Left colon (tissue), 2 donors: ENCODE results near the gene GIPC1. TPM values are rescaled to one million over a fixed set of nuclear protein-coding genes. Genes with fewer than 3 reads are reported as not detected.
"Not testable (repeated sequence)": the region's sequence is repeated elsewhere in the genome, so short reads cannot be mapped to it uniquely, and the experiment has no call there.

Experiments used
- ATAC-seq: fragments of 200-7000 bp; cut with Tn5 transposase; one replicate; pipeline ENCODE4 v1.9.1; 2020; ENCODE audit warnings: mild to moderate bottlenecking, moderate library complexity
- DNase-seq, 2 donors: peaks; one replicate each; pipeline ENCODE4 v3.0.0-alpha.2; 2020
- intact Hi-C, 2 donors: fragments of 100-400 bp; cut with DNase I in 1 of 2; cut with micrococcal nuclease in 1 of 2; formaldehyde crosslinking; loops; one replicate each; pipeline versions ENCODE4 v1.11.2 to v1.14.0; 2022; cut with DNase I, micrococcal nuclease
- total RNA-seq, 2 donors: library from RNA; stranded (reverse); fragmentation: NEBNext Ultra II Directional; extraction: Animal tissue kit (Norgen Biotek cat#: 25700); gene quantifications; one replicate each; pipeline ENCODE4 v1.2.1, GENCODE V29; 2021
- donor health status: DM: no; HTN: no; CAD: no.
- donor health status: DM: yes; HTN: yes; CAD: no.

The GIPC1 gene
- total RNA-seq, 2 donors from 2014 or later: 310 to 395 TPM

DNA sequence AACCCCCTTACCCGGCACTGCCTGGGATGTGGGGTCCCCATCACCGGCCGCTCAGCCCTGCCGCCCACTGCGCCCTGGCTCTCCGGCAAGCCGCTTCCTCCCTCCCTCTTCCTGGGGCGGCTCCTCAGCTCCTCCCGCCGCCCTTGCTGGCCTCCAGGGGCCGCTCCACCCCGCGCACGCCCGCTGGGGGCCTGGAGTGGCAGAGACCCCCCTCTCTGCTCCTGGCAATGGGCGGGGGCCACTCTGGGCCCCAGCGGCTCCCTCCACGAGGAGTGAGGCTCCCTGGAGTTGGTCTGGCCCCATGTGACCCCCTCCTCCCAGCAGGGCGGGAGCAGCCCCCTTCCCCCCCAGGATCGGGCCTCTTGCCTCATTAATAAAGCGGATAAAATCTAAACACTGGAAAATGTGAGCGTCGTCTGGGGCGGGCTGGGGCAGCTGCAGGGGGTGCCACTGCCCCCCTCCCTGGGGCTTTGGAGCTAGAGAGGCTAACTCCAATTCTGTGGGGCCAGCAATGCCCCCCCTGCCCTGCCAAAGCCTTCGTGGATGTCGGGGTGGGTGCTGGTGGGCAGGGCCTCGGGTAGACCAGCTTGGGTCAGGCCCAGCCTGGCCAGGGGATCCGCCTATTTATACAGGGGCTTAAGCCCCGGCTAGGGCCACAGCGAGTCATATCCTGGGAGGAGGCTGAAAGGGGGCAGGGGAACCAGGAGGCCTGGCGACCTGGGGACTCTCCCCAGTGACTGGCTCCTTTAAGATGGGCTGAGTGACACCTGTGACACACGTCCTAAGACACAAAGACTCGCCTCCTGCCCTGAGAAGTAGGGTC, 20.5 kb downstream of the GIPC1 start, which contains the start of gene PTGER1:
TSS of gene PTGER1 (minus strand) at position 104 of the 823 bp plus-strand sequence. CDS start 1,034 bp downstream, outside the sequence.
- ATAC-seq (peak; percentile 56), DNase-seq (peak in 1 of 2 donors; percentile 42)
- intact Hi-C loops: no loop called here

- intact Hi-C loops: no loop called here
- ATAC-seq (peak; percentile 10), DNase-seq (no peak)
These were observed 21.1 kb downstream of the GIPC1 start for GRCh38 chr19:14474827-14475226.

GRCh38 chr19:14473978-14474578, 21.8 kb downstream of the GIPC1 start:
- DNase-seq: peak in 1 of 2 donors; percentile 64
- intact Hi-C loops: no loop called here
- ATAC-seq: peak; percentile 47

DNA sequence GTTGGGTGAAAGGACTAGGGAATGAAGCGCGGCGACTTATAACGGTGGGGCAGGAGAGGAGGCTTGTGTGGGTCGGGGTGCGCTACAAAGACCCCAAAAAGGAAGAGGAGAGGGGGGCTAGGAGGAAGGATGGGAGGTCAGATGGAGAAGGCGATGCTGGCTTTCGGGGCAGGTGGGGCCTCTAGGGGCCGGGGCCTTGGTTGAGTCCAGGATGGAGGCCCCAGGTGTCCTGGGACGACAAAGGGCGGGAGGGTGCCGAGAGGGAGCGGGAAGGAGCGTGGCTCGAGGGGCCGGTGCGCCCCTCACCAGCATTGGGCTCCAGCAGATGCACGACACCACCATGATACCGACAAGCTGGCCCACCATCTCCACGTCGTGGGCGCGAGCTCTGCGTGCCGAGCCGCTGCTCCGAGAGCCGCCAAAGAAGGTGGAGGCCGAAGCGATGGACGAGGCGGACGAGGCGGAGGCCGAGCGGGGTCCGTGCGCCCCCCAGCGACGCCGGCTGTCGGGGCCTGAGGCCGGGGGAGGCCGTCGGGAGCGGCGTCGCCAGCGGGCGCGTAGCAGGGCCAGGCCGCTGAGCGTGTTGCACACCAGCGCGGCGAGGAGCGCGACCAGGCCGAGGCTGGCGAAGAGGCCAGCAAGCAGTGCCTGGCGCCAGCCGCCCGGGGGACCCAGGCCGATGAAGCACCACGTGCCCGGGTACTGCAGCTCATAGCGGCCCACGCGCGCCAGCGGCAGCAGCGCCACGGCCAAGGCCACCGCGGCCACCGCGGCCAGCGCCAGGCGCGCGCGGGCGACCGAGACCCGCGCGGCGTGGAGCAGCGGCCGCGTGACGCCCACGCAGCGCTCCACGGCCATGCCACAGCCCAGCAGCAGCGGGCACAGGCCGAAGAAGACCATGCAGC, 22.6 kb downstream of the GIPC1 start:
- no peak for DNase-seq
- intact Hi-C loops: no loop called here
- no peak for ATAC-seq

DNA sequence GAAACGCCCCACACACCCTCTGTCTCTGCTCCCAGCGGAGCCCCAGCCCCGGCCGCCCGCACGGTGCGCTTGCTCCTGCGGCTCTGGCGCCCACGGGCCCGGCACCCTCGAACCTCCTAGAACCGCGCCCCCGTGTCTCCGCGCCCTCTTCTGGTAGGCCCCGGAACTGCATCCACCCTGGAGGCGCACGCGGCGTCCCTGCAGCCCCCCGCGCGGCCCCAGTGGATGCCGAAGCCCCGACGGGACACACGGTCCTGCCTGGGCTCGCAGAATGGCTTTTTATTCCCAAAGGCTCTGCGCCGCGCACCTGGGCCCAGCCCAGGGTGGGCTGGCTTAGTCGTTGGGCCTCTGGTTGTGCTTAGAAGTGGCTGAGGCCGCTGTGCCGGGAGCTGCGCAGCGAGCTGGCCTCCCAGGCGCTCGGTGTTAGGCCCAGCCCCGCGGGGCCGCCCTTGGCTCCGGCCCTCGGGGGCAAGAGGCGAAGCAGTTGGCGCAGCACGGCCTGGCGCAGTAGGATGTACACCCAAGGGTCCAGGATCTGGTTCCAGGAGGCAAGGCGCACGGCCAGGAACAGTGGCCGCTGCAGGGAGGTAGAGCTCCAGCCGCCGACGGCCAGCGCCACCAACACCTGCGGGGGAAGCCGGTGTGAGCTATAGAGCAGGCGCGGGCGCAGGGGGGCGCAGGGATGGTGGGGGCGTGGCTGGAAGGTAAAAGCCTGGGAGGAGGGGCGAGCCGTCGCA, 23.6 kb downstream of the GIPC1 start:
- intact Hi-C loops: no loop called here
- DNase-seq: peak in 1 of 2 donors; percentile 83
- ATAC-seq: peak; percentile 25

DNA sequence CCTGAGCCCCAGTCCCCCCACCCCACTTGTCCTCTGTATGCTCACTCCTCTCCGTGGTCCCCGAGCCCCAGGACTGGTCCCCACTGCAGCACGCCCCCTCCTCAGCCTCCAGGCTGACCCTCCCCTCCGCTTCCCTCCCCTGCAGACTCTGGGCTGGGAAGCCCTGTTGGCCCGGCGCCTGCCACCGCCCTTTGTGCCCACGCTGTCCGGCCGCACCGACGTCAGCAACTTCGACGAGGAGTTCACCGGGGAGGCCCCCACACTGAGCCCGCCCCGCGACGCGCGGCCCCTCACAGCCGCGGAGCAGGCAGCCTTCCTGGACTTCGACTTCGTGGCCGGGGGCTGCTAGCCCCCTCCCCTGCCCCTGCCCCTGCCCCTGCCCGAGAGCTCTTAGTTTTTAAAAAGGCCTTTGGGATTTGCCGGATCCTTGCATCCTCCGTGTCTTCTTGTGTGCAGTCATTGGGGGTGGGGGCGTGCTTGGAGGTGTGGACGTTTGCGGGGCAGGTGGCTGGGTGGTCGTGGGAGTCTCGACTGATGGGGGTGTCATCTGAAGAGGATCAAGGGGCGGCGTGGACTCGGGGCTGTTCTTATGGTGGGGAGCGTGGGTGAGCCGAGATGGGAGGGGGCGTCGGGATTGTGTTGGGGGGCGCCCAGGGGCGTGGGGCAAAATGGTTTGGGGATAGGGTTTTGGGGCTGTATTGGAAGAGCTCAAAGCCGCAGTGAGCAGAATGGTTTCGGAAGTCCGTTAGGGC, 24.3 kb downstream of the GIPC1 start:
- intact Hi-C loops: no loop called here
- DNase-seq: no peak
- no peak for ATAC-seq

DNA sequence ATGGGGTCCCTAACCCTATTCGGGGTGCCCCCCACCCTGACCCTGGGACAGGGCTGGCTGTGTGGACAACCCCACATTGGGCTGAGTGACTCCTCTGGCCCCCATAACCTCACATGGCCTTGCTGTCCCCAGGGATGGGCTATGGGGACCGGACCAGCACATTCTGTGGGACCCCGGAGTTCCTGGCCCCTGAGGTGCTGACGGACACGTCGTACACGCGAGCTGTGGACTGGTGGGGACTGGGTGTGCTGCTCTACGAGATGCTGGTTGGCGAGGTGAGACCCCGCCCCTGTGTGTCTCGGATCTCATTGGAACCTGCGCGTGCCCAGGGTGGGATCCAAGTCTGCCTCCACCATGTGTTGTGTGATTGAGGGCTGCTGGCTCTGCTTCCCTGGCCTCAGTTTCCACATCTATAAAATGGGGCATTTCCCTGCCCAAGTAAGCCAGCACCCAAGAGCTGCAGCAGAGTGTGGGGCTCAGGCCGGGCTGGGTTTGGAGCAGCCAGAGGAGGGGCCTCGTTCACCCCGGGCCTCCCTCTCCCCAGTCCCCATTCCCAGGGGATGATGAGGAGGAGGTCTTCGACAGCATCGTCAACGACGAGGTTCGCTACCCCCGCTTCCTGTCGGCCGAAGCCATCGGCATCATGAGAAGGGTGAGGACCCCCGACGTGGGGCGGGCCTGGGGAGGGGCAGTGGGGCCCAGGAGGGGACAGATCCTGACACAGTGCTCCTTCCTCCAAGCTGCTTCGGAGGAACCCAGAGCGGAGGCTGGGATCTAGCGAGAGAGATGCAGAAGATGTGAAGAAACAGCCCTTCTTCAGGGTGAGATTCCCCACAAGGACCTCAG, 25.7 kb downstream of the GIPC1 start:
- intact Hi-C loops: no loop called here
- no peak for DNase-seq
- ATAC-seq: no peak

- ATAC-seq (no peak), DNase-seq (no peak)
- intact Hi-C loops: no loop called here
These were observed 28.1 kb downstream of the GIPC1 start for GRCh38 chr19:14467816-14468215.

GRCh38 chr19:14467391-14467790, 28.5 kb downstream of the GIPC1 start:
- intact Hi-C loops: no loop called here
- DNase-seq (no peak), ATAC-seq (no peak)

- intact Hi-C loops: no loop called here
- DNase-seq: no peak
- ATAC-seq: no peak
These were observed 32.2 kb downstream of the GIPC1 start for GRCh38 chr19:14463747-14464146.

DNA sequence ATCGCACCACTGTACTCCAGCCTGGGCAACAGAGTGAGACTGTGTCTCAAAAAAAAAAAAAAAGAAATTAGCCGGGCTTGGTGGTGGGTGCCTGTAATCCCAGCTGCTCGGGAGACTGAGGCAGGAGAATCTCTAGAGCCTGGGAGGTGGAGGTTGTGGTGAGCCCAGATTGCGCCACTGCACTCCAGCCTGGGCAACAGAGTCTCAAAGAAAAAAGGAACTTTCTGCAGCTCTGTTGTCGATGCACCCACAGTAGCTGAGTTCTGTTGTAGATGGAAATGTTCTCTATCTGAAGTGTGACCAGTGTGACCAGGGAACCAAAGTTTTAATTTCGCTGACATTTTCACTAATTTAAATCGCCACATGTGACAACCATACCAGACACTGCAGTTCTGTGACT, 33.5 kb downstream of the GIPC1 start:
- intact Hi-C loops, ATAC-seq: not testable (repeated sequence)

GRCh38 chr19:14460935-14461334, 35.0 kb downstream of the GIPC1 start:
- intact Hi-C loops: no loop called here

More for the DNA sequence above, 33.5 kb downstream of the GIPC1 start:
- DNase-seq: not testable (repeated sequence)

DNA sequence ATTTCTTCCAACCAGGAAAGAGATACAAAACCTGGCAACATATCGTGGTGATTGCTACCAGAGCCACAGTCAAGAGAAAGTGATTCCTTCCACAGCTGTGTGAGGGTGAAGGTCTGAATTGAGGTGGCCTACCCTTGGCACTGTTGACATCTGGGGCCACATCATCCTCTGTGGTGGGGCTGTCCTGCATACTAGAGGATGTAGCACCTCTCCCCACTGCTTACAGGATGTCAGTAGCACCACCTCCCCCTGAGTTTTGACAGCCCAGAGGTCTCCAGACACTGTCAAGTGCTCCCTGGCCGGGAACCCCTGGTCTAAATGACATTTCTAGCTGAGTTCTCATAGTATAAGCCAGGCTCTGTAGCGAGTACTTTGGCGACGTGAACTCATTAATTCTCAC, 36.2 kb downstream of the GIPC1 start:
- intact Hi-C loops: no loop called here
- ATAC-seq (no peak), DNase-seq (no peak)

More at GRCh38 chr19:14460935-14461334, 35.0 kb downstream of the GIPC1 start:
- no peak for ATAC-seq
- DNase-seq: no peak

DNA sequence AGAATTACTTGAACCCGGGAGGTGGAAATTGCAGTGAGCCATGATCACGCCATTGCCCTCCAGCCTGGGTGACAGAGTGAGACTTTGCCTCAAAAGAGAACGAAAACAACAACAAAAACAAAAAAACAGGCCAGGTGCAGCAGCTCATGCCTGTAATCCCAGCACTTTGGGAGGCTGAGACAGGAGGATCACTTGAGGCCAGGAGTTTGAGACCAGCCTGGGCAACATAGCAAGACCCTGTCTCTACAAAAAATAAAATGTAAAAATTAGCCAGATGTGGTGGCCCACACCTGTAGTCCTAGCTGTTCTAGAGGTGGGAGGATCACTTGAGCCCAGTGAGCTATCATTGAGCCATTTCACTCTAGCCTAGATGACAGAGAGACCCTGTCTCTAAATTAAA, 43.6 kb downstream of the GIPC1 start:
- DNase-seq, ATAC-seq, intact Hi-C loops: not testable (repeated sequence)

GRCh38 chr19:14450876-14451275, 45.1 kb downstream of the GIPC1 start:
- intact Hi-C loops: no loop called here
- DNase-seq (no peak), ATAC-seq (no peak)

DNA sequence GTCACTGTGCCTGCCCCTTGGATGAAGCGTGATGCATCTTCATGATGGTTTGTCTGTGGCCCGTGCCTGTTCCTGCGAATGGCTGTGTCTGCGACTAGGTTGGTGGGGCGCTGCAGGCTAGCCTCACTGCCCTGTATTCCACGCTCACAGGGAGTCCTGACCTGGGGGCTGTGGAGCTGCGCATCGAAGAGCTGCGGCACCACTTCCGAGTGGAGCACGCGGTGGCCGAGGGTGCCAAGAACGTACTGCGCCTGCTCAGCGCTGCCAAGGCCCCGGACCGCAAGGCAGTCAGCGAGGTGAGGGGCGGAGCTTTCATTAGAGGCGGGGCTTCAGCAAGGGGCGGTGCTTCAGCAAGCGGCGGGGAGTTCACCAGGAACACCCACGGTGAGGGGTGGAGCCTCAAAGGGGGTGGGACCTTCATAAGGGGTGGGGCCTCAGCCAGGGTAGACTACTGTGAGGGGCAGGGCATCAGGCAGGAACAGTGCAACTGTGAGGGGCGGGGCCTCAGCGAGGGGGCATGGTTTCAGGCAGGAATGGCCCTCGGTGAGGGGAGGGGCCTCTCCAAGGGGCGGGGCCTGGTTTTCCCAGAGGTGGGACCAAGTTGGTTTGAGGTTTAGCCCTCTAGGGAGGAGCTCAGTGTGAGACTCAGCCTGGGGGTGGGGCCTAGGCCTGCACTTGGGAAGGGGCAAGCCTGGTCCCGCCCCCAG, 45.6 kb downstream of the GIPC1 start:
- no peak for DNase-seq
- peak; percentile 38 for ATAC-seq
- intact Hi-C loops: no loop called here
